Activated T-helper 9 cell treated with anti-CD3 and anti-CD28 coated beads, Interleukin-2, amount 50 U/mL, for 16 hours (primary cell): ENCODE data around the gene SYT14.

ENCODE experiments used
- DNase-seq: peaks from one replicate; pipeline ENCODE4 v3.0.0-alpha.2; 2020; ENCODE audit warnings: low read depth

SYT14 gene

GRCh38 chr1:210207597-210208450, 269.8 kb downstream of the SYT14 start:
- DNase-seq = no peak

GRCh38 chr1:210213335-210213734, 275.3 kb downstream of the SYT14 start:
- no peak for DNase-seq

GRCh38 chr1:210214573-210215409, 276.8 kb downstream of the SYT14 start:
- DNase-seq = no peak

GRCh38 chr1:210217482-210217881, 279.5 kb downstream of the SYT14 start:
- no peak for DNase-seq

GRCh38 chr1:210218047-210218446, 280.0 kb downstream of the SYT14 start:
- DNase-seq = no peak
